Measurements from ENCODE around the gene KLHL29. TPM values are rescaled to one million over a fixed set of nuclear protein-coding genes. Genes with fewer than 3 reads are reported as not detected.

KLHL29 gene
- total and polyA plus RNA-seq, 2 of the 13 experiments (the other 11 are each of a cell fraction or from before 2014, with no cell fraction given), result 0.01 TPM; not detected in 1

GRCh38 chr2:23680951-23681350 is 296.0 kb downstream of the KLHL29 start:
- intact Hi-C loops (cut with micrococcal nuclease; ENCODE audit: unreplicated experiment), result no loop called here
- Histone ChIP-seq H3K9me3 (ENCODE audit: low read length) (0 out of 2 replicates have a peak, but pooled peaks cover 3% of the 10 kb centered on the region), H4K20me1 (ENCODE audit: insufficient read depth, low read length) (no peaks in the 10 kb centered on the region), H3K27me3 (ENCODE audit: control insufficient read depth in 1 of 2, insufficient read depth in 2 of 2, low read length in 2 of 2) (peaks cover 3 to 7% of the 10 kb centered on the region in 2 experiments; a peak in 3 of 5 replicates), H3K79me2 (ENCODE audit: insufficient read depth, low read length) (no peaks in the 10 kb centered on the region), H3K4me3 (replicated peaks in 1 of 3; ENCODE audit: insufficient read depth in 1 of 3, low read depth in 2 of 3, low read length in 3 of 3) (no peak overlapping the region), H3K36me3 (replicated peaks in 1 of 2; ENCODE audit: control insufficient read depth in 1 of 2, insufficient read depth in 2 of 2, low read length in 2 of 2) (no peaks in the 10 kb centered on the region), H2AFZ (ENCODE audit: low read length) (no peak overlapping the region), H3K4me1 (ENCODE audit: insufficient read depth, low read length) (0 out of 2 replicates have a peak, but pooled peaks cover 4% of the 10 kb centered on the region), H3K27ac (ENCODE audit: extremely low read length, insufficient read depth, low read length) (no peak overlapping the region), H3K4me2 (ENCODE audit: low read depth, low read length) (no peak overlapping the region), H3K9ac (ENCODE audit: insufficient read depth, low read depth, low read length) (no peak overlapping the region)
- no TSS peak for BruUV-seq (replicated peaks)
- 58% methylated on average over 6 of the region's 8 CpGs for WGBS (ENCODE audit: low lambda C conversion rate)
- ChIA-PET POLR2A (no interaction called here), CTCF (ENCODE audit: low intra/inter-chr PET ratio, low total read pairs) (no interaction called here)
- no peak for ATAC-seq
- TF ChIP-seq AHR (CRISPR knock-in tag; IDR thresholded peaks at IDR 0.05), result no peak
- TF ChIP-seq ZZZ3 (CRISPR knock-in tag; IDR thresholded peaks at IDR 0.05; ENCODE audit: borderline replicate concordance), result no peak
- no peak for TF ChIP-seq PHB2 (IDR thresholded peaks at IDR 0.05; ENCODE audit: partially characterized antibody)
- no peak for TF ChIP-seq RAD21 (CRISPR knock-in tag; IDR thresholded peaks at IDR 0.05)
- no peak for TF ChIP-seq ZNF224 (CRISPR knock-in tag; IDR thresholded peaks at IDR 0.05)
- in situ Hi-C loops (cut with HindIII; ENCODE audit: extremely low pct_ligation_motif_present, low pct_unique_long_range_greater_than_20kb), result no loop called here
- DNase-seq (ENCODE audit: low spot score), result no peak
- no peak for FAIRE-seq

DNA sequence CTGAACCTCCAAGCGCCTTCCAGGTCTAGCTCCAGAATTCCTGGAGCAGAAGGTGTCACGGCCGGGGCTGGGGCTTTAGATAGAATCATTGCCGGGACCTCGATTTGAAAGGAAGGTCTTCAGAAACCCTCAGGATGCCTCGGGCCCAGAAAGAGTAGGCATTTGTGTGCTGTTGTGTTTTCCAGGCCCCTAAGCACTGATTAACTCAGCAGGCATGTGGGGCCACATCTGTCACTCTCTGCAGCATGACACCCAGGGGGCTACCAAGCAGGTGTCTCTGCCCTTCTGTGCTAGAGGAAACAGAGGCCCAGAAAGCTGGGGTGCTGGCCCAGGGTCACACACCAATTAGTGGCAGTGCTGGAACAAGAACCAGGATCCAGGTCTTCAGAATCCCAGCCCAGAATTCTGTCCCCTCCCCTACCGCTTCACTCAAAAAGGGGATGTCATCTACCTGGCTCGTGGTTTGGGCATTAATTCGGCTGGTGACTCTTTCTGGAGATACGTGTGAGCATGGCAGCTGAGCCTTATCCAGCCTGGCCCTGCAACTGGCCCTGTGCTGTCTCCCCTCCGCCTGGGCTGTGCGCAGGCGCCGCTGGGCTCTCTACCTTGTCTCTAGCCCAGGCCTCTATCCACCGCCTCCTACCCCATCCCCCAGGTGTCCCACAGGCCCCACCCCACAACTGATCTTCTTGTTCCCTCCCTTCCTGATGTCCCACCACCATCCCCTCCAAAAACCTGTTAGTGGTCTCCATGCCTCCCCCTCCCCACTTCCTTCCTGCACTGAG is 296.6 kb downstream of the KLHL29 start:
- H3K79me2 ChIP-seq (ENCODE audit: insufficient read depth, low read length), result no peaks in the 10 kb centered on the region
- no peaks in the 10 kb centered on the region for H4K20me1 ChIP-seq (ENCODE audit: insufficient read depth, low read length)
- no peak overlapping the region for H3K4me2 ChIP-seq (ENCODE audit: low read depth, low read length)
- no peak overlapping the region for H3K9ac ChIP-seq (ENCODE audit: insufficient read depth, low read depth, low read length)
- no peak for DNase-seq (ENCODE audit: low spot score)
- 0 out of 2 replicates have a peak, but pooled peaks cover 3% of the 10 kb centered on the region for H3K9me3 ChIP-seq (ENCODE audit: low read length)
- WGBS (ENCODE audit: low lambda C conversion rate), result 62% methylated on average over 15 of the region's 15 CpGs
- BruUV-seq (replicated peaks), result no TSS peak
- 0 out of 2 replicates have a peak, but pooled peaks cover 4% of the 10 kb centered on the region for H3K4me1 ChIP-seq (ENCODE audit: insufficient read depth, low read length)
- H3K27ac ChIP-seq (ENCODE audit: extremely low read length, insufficient read depth, low read length), result no peak overlapping the region
- peaks cover 3 to 7% of the 10 kb centered on the region in 2 experiments; a peak in 3 of 5 replicates for H3K27me3 ChIP-seq (ENCODE audit: control insufficient read depth in 1 of 2, insufficient read depth in 2 of 2, low read length in 2 of 2)
- in situ Hi-C loops (cut with HindIII; ENCODE audit: extremely low pct_ligation_motif_present, low pct_unique_long_range_greater_than_20kb), result no loop called here
- H3K36me3 ChIP-seq (replicated peaks in 1 of 2; ENCODE audit: control insufficient read depth in 1 of 2, insufficient read depth in 2 of 2, low read length in 2 of 2), result no peaks in the 10 kb centered on the region
- H2AFZ ChIP-seq (ENCODE audit: low read length), result no peak overlapping the region
- no peak for ATAC-seq
- CTCF ChIA-PET (ENCODE audit: low intra/inter-chr PET ratio, low total read pairs), result no interaction called here
- POLR2A ChIA-PET, result no interaction called here
- no peak overlapping the region for H3K4me3 ChIP-seq (replicated peaks in 1 of 3; ENCODE audit: insufficient read depth in 1 of 3, low read depth in 2 of 3, low read length in 3 of 3)
- no peak for FAIRE-seq
- intact Hi-C loops (cut with micrococcal nuclease; ENCODE audit: unreplicated experiment), result no loop called here
- no peak for TF ChIP-seq HNF4G (IDR thresholded peaks at IDR 0.05; ENCODE audit: borderline replicate concordance, low read depth, low read length)
- TF ChIP-seq HNF4G (CRISPR knock-in tag; IDR thresholded peaks at IDR 0.05; ENCODE audit: borderline replicate concordance, low read depth), result no peak
- TF ChIP-seq ZNF484 (CRISPR knock-in tag; IDR thresholded peaks at IDR 0.05; ENCODE audit: borderline replicate concordance, low read depth), result no peak
- no peak for TF ChIP-seq NFIB (CRISPR knock-in tag; IDR thresholded peaks at IDR 0.05; ENCODE audit: borderline replicate concordance)
- no peak for TF ChIP-seq ZNF660 (CRISPR knock-in tag; IDR thresholded peaks at IDR 0.05; ENCODE audit: borderline replicate concordance, low read depth)
- TF ChIP-seq BCL6 (CRISPR knock-in tag; IDR thresholded peaks at IDR 0.05), result no peak
- no peak for TF ChIP-seq NAIF1 (CRISPR knock-in tag; IDR thresholded peaks at IDR 0.05; ENCODE audit: borderline replicate concordance)
- no peak for TF ChIP-seq SUZ12 (IDR thresholded peaks at IDR 0.05; ENCODE audit: low read depth, low read length)
- TF ChIP-seq ZNF274 (CRISPR knock-in tag; IDR thresholded peaks at IDR 0.05), result no peak
- no peak for TF ChIP-seq DPF2 (CRISPR knock-in tag; IDR thresholded peaks at IDR 0.05; ENCODE audit: borderline replicate concordance, low read depth)
- TF ChIP-seq CREM (IDR thresholded peaks at IDR 0.05), result no peak
- no peak for TF ChIP-seq CREM (CRISPR knock-in tag; IDR thresholded peaks at IDR 0.05)
- TF ChIP-seq EP300 (IDR thresholded peaks at IDR 0.05; ENCODE audit: low read depth in 2 of 2, low read length in 2 of 2), result no peak
- TF ChIP-seq EP300 (CRISPR knock-in tag; IDR thresholded peaks at IDR 0.05; ENCODE audit: borderline replicate concordance), result no peak
- no peak for TF ChIP-seq FOXP1 (IDR thresholded peaks at IDR 0.05)
- TF ChIP-seq FOXP1 (CRISPR knock-in tag; IDR thresholded peaks at IDR 0.05), result no peak
- TF ChIP-seq PHF8 (CRISPR knock-in tag; IDR thresholded peaks at IDR 0.05), result no peak
- TF ChIP-seq KDM5B (CRISPR knock-in tag; IDR thresholded peaks at IDR 0.05; ENCODE audit: borderline replicate concordance), result no peak

Data from HepG2 (cell line).